A549 (cell line): ENCODE results near the gene PPME1. TPM values are rescaled to one million over a fixed set of nuclear protein-coding genes. Genes with fewer than 3 reads are reported as not detected.

ENCODE experiments used
- ATAC-seq, 2 experiments: fragments of 200-7000 bp in 1 of 2; fragments of >200 bp in 1 of 2; cut with Nextera tagmentation in 1 of 2; cut with Tn5 transposase in 1 of 2; 3 replicates each; pipeline versions ENCODE4 v1.8.0 to v1.9.1; 2018 to 2020; ENCODE audit warnings: mild to moderate bottlenecking in 1 of 2, moderate library complexity in 1 of 2
- CTCF ChIA-PET: fragments of 300-600 bp; sonication (Branson Sonifier 250); formaldehyde crosslinking; extraction: SDS; loops from one replicate; lab custom pipeline; 2021; ENCODE audit warnings: antibody characterized with exemption, inconsistent platforms; lab: Yijun Ruan, JAX
- POLR2A ChIA-PET: fragments of 350-600 bp; formaldehyde crosslinking; extraction: SDS; loops from one replicate; lab custom pipeline; 2021; ENCODE audit warnings: antibody characterized with exemption, inconsistent platforms; lab: Yijun Ruan, JAX
- DNase-seq, 2 experiments: peaks; one replicate each; pipeline versions ENCODE4 v3.0.0 to v3.0.0-alpha.2; 2011 to 2016; ENCODE audit warnings: low read depth in 1 of 2, low spot score in 1 of 2
- FAIRE-seq: peaks from 2 replicates; lab custom pipeline; 2011; peaks lifted over from hg19 to GRCh38; lab: Jason Lieb, UNC
- H3K27ac ChIP-seq, 2 experiments: fragments of >200 bp; sonication (Bioruptor Twin); formaldehyde crosslinking; 3 replicates each; pipeline ENCODE4 v1.5.1; 2016 to 2017
- H3K4me1 ChIP-seq: fragments of >200 bp; sonication (Bioruptor Twin); formaldehyde crosslinking; 3 replicates; pipeline ENCODE4 v1.6.1; 2016
- H3K4me2 ChIP-seq: fragments of >200 bp; sonication (Bioruptor Twin); formaldehyde crosslinking; 3 replicates; pipeline ENCODE4 v1.6.1; 2016
- H3K4me3 ChIP-seq: fragments of >200 bp; sonication (Bioruptor Twin); formaldehyde crosslinking; 3 replicates; pipeline ENCODE4 v1.5.1; 2016
- H3K9me3 ChIP-seq: fragments of >200 bp; sonication (Bioruptor Twin); formaldehyde crosslinking; 3 replicates; pipeline ENCODE4 v1.6.1; 2016
- CBX8 ChIP-seq: fragments of 200-600 bp; sonication (generic); IDR thresholded peaks from 2 replicates; pipeline ENCODE4 v1.6.1; 2016
- CHD2 ChIP-seq: fragments of 150-350 bp; IDR thresholded peaks from 2 replicates; pipeline ENCODE4 v1.6.1; 2014; ENCODE audit warnings: low read length; ENCODE audit not compliant: partially characterized antibody
- ESRRA ChIP-seq: fragments of 150-350 bp; IDR thresholded peaks from 2 replicates; pipeline ENCODE4 v1.6.1; 2014; ENCODE audit warnings: mild to moderate bottlenecking, low read length, borderline replicate concordance
- FOSB ChIP-seq: fragments of 250-450 bp; sonication (Bioruptor Pico); IDR thresholded peaks from 2 replicates; pipeline ENCODE4 v1.5.0; 2020; ENCODE audit warnings: mild to moderate bottlenecking, moderate library complexity
- FOSL2 ChIP-seq, 2 experiments: fragments of 450-650 bp in 1 of 2; fragments of >200 bp in 1 of 2; sonication (Bioruptor Twin) in 1 of 2; formaldehyde crosslinking; IDR thresholded peaks; 2 replicates each; pipeline versions ENCODE4 v1.5.0 to v1.6.1; 2016 to 2020; ENCODE audit warnings: mild to moderate bottlenecking in 1 of 2, moderate library complexity in 1 of 2
- HDAC2 ChIP-seq: fragments of 200-600 bp; sonication (generic); IDR thresholded peaks from 2 replicates; pipeline ENCODE4 v1.6.1; 2016
- HOXA7 ChIP-seq: fragments of 250-450 bp; sonication (Bioruptor Pico); IDR thresholded peaks from 2 replicates; pipeline ENCODE4 v1.5.0; 2020; ENCODE audit warnings: mild to moderate bottlenecking, moderate library complexity
- HOXB13 ChIP-seq: fragments of 250-450 bp; sonication (Bioruptor Pico); IDR thresholded peaks from 2 replicates; pipeline ENCODE4 v1.5.0; 2020; ENCODE audit warnings: low read depth, mild to moderate bottlenecking, moderate library complexity
- JUNB ChIP-seq: fragments of >200 bp; sonication (Bioruptor Twin); formaldehyde crosslinking; IDR thresholded peaks from 2 replicates; pipeline ENCODE4 v1.6.1; 2016
- MAFK ChIP-seq: fragments of 450-650 bp; IDR thresholded peaks from 2 replicates; pipeline ENCODE4 v1.6.1; 2014; ENCODE audit not compliant: partially characterized antibody
- MYC ChIP-seq: IDR thresholded peaks from 2 replicates; pipeline ENCODE4 v1.6.1; 2012; ENCODE audit warnings: mild to moderate bottlenecking, inconsistent platforms, low read length, improper control_type of control experiment, borderline replicate concordance
- NR3C1 ChIP-seq: fragments of >200 bp; sonication (Bioruptor Twin); formaldehyde crosslinking; IDR thresholded peaks from 3 replicates; pipeline ENCODE4 v1.6.1; 2017
- POLR2A ChIP-seq: IDR thresholded peaks from 2 replicates; pipeline ENCODE4 v1.6.1; 2012; ENCODE audit warnings: mild to moderate bottlenecking, low read length
- RARB ChIP-seq: fragments of 250-450 bp; sonication (Bioruptor Pico); IDR thresholded peaks from 2 replicates; pipeline ENCODE4 v1.8.0; 2021; ENCODE audit warnings: mild to moderate bottlenecking, moderate library complexity
- RCOR1 ChIP-seq: fragments of 150-350 bp; IDR thresholded peaks from 2 replicates; pipeline ENCODE4 v1.6.1; 2014; ENCODE audit warnings: antibody characterized with exemption, low read length, low read depth
- ZNF302 ChIP-seq: fragments of 250-450 bp; sonication (Bioruptor Pico); IDR thresholded peaks from 2 replicates; pipeline ENCODE4 v1.9.0; 2021; ENCODE audit warnings: inconsistent platforms, mild to moderate bottlenecking, moderate library complexity
- ZSCAN20 ChIP-seq: fragments of 250-450 bp; sonication (Bioruptor Pico); IDR thresholded peaks from 2 replicates; pipeline ENCODE4 v1.8.0; 2022; ENCODE audit warnings: mild to moderate bottlenecking, moderate library complexity
- WGBS: methylation state at CpG from one replicate; pipeline ENCODE4 v1.1.6; 2017; ENCODE audit errors: missing lambda C conversion rate; 5-methylcytosine and 5-hydroxymethylcytosine counted together
- polyA plus RNA-seq, 4 experiments: library from polyadenylated mRNA; depleted of rRNA in 3 of 4; stranded (reverse); fragments of >200 nt; fragmentation: RNase III in 1 of 4; extraction: RNeasy Plus Mini Kit Qiagen cat#74134 plus additional on column Dnase treatment in 1 of 4; gene quantifications; 2 replicates in 3 of 4; 3 replicates in 1 of 4; pipeline ENCODE4 v1.2.3, GENCODE V29; 2011 to 2017
- TF ChIP-seq, protein P1 (sequence below): fragments of 450-650 bp; IDR thresholded peaks from 2 replicates; pipeline ENCODE4 v1.6.1; 2014; ENCODE audit warnings: antibody characterized with exemption
- TF ChIP-seq, protein P2 (sequence below): IDR thresholded peaks from 2 replicates; pipeline ENCODE4 v1.6.1; 2012; ENCODE audit warnings: low read depth, borderline replicate concordance
- TF ChIP-seq, protein P3 (sequence below): fragments of 150-350 bp; IDR thresholded peaks from 2 replicates; pipeline ENCODE4 v1.6.1; 2014; ENCODE audit warnings: low read depth, mild to moderate bottlenecking, low read length
- TF ChIP-seq, protein P4 (sequence below): fragments of 250-450 bp; sonication (Bioruptor Pico); IDR thresholded peaks from 2 replicates; pipeline ENCODE4 v1.5.0; 2020; ENCODE audit warnings: low read depth, mild to moderate bottlenecking, moderate library complexity
- TF ChIP-seq, protein P5 (sequence below): fragments of 250-450 bp; sonication (Bioruptor Pico); IDR thresholded peaks from 2 replicates; pipeline ENCODE4 v1.5.0; 2021; ENCODE audit warnings: mild to moderate bottlenecking, moderate library complexity, borderline replicate concordance
- TF ChIP-seq, protein P6 (sequence below): fragments of >200 bp; sonication (Bioruptor Twin); formaldehyde crosslinking; IDR thresholded peaks from 3 replicates; pipeline ENCODE4 v1.5.1; 2016

PPME1 gene
- polyA plus RNA-seq, 2 of the 4 experiments (the other 2 are of a cell fraction) = 82.6 to 89.8 TPM

DNA sequence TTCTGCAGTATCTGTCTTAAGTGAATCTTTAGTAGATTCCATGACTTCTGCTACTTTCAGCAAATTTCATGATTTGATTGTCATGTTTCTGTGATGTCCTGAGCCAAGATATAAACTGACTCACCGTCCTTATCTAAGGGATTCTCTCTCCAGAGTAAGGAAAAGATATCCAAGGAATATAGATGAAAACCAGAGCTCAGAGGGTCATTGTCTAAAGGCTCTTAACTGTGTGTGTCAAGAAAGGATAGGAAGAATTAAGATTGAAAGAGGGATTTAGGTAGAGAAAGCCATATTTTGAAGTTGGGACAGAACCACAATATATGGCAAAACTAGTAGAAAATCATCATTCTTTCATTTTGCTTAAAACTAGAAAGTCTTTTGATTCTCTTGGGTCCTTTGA lies 50.7 kb downstream of the PPME1 start:
- Histone ChIP-seq H3K9me3 (no peaks in the 10 kb centered on the region), H3K4me2 (no peak overlapping the region), H3K4me3 (no peak overlapping the region), H3K27ac (no peak overlapping the region), H3K4me1 (peaks cover 7% of the 10 kb centered on the region; the same call in 1 of the 3 replicates)
- WGBS = 95% methylated on average over 1 of the region's 1 CpG
- CTCF ChIA-PET = interaction anchor here (1.0 to 1.1 kb wide), 2 partner anchors 9 to 34 kb away, joined by 3 to 4 read pairs; no protein-coding TSS in a partner anchor
- ATAC-seq (no peak), FAIRE-seq (no peak), DNase-seq (no peak)
- POLR2A ChIA-PET = no interaction called here
- TF ChIP-seq FOSB (no peak), ZSCAN20 (CRISPR knock-in tag) (no peak), NR3C1 (no peak), JUNB (no peak), CHD2 (no peak), CBX8 (no peak), ESRRA (no peak), HOXA7 (no peak), RARB (CRISPR knock-in tag) (no peak), ZNF302 (no peak), POLR2A (no peak), HDAC2 (no peak), MYC (no peak)
- TF ChIP-seq, protein P1, sequence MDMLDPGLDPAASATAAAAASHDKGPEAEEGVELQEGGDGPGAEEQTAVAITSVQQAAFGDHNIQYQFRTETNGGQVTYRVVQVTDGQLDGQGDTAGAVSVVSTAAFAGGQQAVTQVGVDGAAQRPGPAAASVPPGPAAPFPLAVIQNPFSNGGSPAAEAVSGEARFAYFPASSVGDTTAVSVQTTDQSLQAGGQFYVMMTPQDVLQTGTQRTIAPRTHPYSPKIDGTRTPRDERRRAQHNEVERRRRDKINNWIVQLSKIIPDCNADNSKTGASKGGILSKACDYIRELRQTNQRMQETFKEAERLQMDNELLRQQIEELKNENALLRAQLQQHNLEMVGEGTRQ = no peak
- TF ChIP-seq, protein P2, sequence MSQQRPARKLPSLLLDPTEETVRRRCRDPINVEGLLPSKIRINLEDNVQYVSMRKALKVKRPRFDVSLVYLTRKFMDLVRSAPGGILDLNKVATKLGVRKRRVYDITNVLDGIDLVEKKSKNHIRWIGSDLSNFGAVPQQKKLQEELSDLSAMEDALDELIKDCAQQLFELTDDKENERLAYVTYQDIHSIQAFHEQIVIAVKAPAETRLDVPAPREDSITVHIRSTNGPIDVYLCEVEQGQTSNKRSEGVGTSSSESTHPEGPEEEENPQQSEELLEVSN = no peak

DNA sequence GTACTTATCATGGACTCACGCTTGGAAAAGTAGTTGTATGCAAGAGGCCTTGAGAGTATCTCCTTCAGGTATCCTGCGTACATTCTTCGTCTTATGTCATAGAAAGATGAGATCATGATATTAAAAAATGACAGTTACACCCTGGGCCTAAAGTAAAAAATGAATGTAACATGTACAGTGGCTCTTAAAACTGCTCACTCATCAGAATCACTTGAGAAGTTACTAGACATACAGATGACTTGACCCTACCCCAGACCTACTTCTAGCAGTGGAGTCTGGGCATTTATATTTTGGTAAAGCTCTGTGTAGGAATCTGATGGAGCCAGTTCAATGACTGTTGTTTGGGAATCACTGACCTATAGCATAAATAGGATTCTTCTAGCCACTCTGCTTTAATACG lies 54.5 kb downstream of the PPME1 start:
- no peak overlapping the region for H3K4me2 ChIP-seq
- H3K4me1 ChIP-seq = peaks cover 2% of the 10 kb centered on the region; the same call in 1 of the 3 replicates
- no peak for DNase-seq
- H3K9me3 ChIP-seq = no peaks in the 10 kb centered on the region
- no peak for ATAC-seq
- ChIA-PET CTCF (no interaction called here), POLR2A (interaction anchor here (0.6 kb wide), 1 partner anchor 14 kb away, joined by 3 read pairs; no protein-coding TSS in a partner anchor)
- TF ChIP-seq, protein P3, sequence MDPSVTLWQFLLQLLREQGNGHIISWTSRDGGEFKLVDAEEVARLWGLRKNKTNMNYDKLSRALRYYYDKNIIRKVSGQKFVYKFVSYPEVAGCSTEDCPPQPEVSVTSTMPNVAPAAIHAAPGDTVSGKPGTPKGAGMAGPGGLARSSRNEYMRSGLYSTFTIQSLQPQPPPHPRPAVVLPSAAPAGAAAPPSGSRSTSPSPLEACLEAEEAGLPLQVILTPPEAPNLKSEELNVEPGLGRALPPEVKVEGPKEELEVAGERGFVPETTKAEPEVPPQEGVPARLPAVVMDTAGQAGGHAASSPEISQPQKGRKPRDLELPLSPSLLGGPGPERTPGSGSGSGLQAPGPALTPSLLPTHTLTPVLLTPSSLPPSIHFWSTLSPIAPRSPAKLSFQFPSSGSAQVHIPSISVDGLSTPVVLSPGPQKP = no peak
- TF ChIP-seq MAFK = peak; percentile 83
- 96% methylated on average over 4 of the region's 4 CpGs for WGBS
- no peak overlapping the region for H3K4me3 ChIP-seq
- FAIRE-seq = no peak
- no peak overlapping the region for H3K27ac ChIP-seq

DNA sequence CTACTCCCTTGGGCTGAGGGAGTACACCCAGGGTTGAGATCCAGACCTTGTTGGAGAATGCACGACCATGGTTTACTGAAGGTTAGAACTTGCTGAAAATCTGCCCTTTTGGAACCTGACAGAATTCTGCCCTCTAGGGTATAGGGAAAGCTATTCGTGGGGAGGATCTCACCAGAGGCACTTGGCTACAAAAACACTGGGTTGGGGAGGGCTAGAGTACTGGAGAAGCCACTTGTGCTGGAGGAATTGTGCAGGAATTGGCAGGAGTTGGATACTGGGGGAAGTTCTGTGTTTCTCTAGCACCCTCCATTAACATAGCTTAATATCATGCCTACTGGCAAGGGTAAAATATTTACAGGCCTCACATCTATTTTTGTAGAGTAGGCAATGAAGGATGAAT lies 55.8 kb downstream of the PPME1 start:
- ChIA-PET CTCF (interaction anchor here (0.6 to 1.2 kb wide), 3 partner anchors 11 to 219 kb away, joined by 3 read pairs; no protein-coding TSS in a partner anchor), POLR2A (no interaction called here)
- DNase-seq = no peak
- peak in 1 of 2 experiments; percentile 30; a peak in 2 of 6 replicates for ATAC-seq
- WGBS = 55% methylated on average over 2 of the region's 2 CpGs
- FAIRE-seq = no peak
- Histone ChIP-seq H3K9me3 (no peaks in the 10 kb centered on the region), H3K4me2 (no peak overlapping the region), H3K4me1 (no peaks in the 10 kb centered on the region), H3K27ac (no peak overlapping the region), H3K4me3 (no peak overlapping the region)
- TF ChIP-seq, protein P4, sequence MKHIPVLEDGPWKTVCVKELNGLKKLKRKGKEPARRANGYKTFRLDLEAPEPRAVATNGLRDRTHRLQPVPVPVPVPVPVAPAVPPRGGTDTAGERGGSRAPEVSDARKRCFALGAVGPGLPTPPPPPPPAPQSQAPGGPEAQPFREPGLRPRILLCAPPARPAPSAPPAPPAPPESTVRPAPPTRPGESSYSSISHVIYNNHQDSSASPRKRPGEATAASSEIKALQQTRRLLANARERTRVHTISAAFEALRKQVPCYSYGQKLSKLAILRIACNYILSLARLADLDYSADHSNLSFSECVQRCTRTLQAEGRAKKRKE = no peak
- TF ChIP-seq, protein P5, sequence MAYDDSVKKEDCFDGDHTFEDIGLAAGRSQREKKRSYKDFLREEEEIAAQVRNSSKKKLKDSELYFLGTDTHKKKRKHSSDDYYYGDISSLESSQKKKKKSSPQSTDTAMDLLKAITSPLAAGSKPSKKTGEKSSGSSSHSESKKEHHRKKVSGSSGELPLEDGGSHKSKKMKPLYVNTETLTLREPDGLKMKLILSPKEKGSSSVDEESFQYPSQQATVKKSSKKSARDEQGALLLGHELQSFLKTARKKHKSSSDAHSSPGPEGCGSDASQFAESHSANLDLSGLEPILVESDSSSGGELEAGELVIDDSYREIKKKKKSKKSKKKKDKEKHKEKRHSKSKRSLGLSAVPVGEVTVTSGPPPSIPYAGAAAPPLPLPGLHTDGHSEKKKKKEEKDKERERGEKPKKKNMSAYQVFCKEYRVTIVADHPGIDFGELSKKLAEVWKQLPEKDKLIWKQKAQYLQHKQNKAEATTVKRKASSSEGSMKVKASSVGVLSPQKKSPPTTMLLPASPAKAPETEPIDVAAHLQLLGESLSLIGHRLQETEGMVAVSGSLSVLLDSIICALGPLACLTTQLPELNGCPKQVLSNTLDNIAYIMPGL (CRISPR knock-in tag) = no peak
- no peak for TF ChIP-seq RCOR1
- no peak for TF ChIP-seq HOXB13 (CRISPR knock-in tag)
- TF ChIP-seq, protein P3 = no peak
- TF ChIP-seq, protein P6, sequence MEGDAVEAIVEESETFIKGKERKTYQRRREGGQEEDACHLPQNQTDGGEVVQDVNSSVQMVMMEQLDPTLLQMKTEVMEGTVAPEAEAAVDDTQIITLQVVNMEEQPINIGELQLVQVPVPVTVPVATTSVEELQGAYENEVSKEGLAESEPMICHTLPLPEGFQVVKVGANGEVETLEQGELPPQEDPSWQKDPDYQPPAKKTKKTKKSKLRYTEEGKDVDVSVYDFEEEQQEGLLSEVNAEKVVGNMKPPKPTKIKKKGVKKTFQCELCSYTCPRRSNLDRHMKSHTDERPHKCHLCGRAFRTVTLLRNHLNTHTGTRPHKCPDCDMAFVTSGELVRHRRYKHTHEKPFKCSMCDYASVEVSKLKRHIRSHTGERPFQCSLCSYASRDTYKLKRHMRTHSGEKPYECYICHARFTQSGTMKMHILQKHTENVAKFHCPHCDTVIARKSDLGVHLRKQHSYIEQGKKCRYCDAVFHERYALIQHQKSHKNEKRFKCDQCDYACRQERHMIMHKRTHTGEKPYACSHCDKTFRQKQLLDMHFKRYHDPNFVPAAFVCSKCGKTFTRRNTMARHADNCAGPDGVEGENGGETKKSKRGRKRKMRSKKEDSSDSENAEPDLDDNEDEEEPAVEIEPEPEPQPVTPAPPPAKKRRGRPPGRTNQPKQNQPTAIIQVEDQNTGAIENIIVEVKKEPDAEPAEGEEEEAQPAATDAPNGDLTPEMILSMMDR = 0 out of 3 replicates have a peak, but pooled peaks have one; percentile 18
- TF ChIP-seq HOXA7 = no peak
- TF ChIP-seq RARB (CRISPR knock-in tag) = no peak
- TF ChIP-seq FOSL2 (IDR thresholded peaks at IDR 0.05) = no peak
- no peak for TF ChIP-seq FOSL2 (CRISPR knock-in tag; IDR thresholded peaks at IDR 0.05)
